Neural progenitor cell (in vitro differentiated cells): Measurements from ENCODE around the gene PNLIPRP1. TPM values are rescaled to one million over a fixed set of nuclear protein-coding genes. Genes with fewer than 3 reads are reported as not detected.
A peak's percentile ranks its signal among the peaks of the same experiment; 100 is the strongest.

Experiments
- DNase-seq: peaks from one replicate; pipeline ENCODE4 v3.0.0-alpha.2; 2016; ENCODE audit warnings: low spot score
- H2AFZ ChIP-seq: fragments of 200-600 bp; sonication (generic); replicated peaks from 2 replicates; pipeline ENCODE4 v1.6.1; 2016; ENCODE audit warnings: antibody characterized with exemption
- H3F3A ChIP-seq: fragments of 200-600 bp; sonication (generic); 2 replicates; pipeline ENCODE4 v1.6.1; 2016; ENCODE audit warnings: antibody characterized with exemption, low read depth
- H3K27ac ChIP-seq: fragments of 200-600 bp; sonication (generic); 2 replicates; pipeline ENCODE4 v1.5.1; 2016; ENCODE audit warnings: mild to moderate bottlenecking
- H3K27me3 ChIP-seq: fragments of 200-600 bp; sonication (generic); 2 replicates; pipeline ENCODE4 v1.6.1; 2016; ENCODE audit warnings: mild to moderate bottlenecking, moderate library complexity
- H3K36me3 ChIP-seq: fragments of 200-600 bp; sonication (generic); 2 replicates; pipeline ENCODE4 v1.5.1; 2016
- H3K4me1 ChIP-seq: fragments of 200-600 bp; sonication (generic); 2 replicates; pipeline ENCODE4 v1.6.1; 2016; ENCODE audit warnings: mixed run types
- H3K4me2 ChIP-seq: fragments of 200-600 bp; sonication (generic); 2 replicates; pipeline ENCODE4 v1.6.1; 2016
- H3K4me3 ChIP-seq: fragments of 200-600 bp; sonication (generic); 2 replicates; pipeline ENCODE4 v1.5.1; 2016
- H3K79me2 ChIP-seq: fragments of 200-600 bp; sonication (generic); 2 replicates; pipeline ENCODE4 v1.6.1; 2016; ENCODE audit warnings: low read depth
- H3K9ac ChIP-seq: fragments of 200-600 bp; sonication (generic); 2 replicates; pipeline ENCODE4 v1.6.1; 2016
- H3K9me3 ChIP-seq: fragments of 200-600 bp; sonication (generic); 2 replicates; pipeline ENCODE4 v1.5.1; 2016; ENCODE audit warnings: low read depth
- H4K20me1 ChIP-seq: fragments of 200-600 bp; sonication (generic); 2 replicates; pipeline ENCODE4 v1.6.1; 2016; ENCODE audit warnings: low read depth
- H3K27ac Mint-ChIP-seq: 3 replicates; pipeline ENCODE4 v1.8.0; 2021; ENCODE audit warnings: mixed read lengths
- H3K27me3 Mint-ChIP-seq: 2 replicates; pipeline ENCODE4 v1.8.0; 2022; ENCODE audit warnings: low read depth, mild to moderate bottlenecking, inconsistent platforms, moderate library complexity, mixed read lengths; ENCODE audit not compliant: insufficient read depth
- H3K36me3 Mint-ChIP-seq: 3 replicates; pipeline ENCODE4 v1.8.0; 2021; ENCODE audit warnings: mixed read lengths
- H3K4me1 Mint-ChIP-seq: 3 replicates; pipeline ENCODE4 v1.8.0; 2021; ENCODE audit warnings: mixed read lengths
- H3K4me3 Mint-ChIP-seq: 3 replicates; pipeline ENCODE4 v1.8.0; 2021; ENCODE audit warnings: mild to moderate bottlenecking, moderate library complexity, mixed read lengths
- H3K9me3 Mint-ChIP-seq: 3 replicates; pipeline ENCODE4 v1.8.0; 2020; ENCODE audit warnings: mixed read lengths
- CTCF ChIP-seq: fragments of 200-600 bp; sonication (generic); IDR thresholded peaks from 2 replicates; pipeline ENCODE4 v1.5.1; 2017; ENCODE audit warnings: antibody characterized with exemption, mild to moderate bottlenecking
- EZH2 ChIP-seq: fragments of 200-600 bp; sonication (generic); IDR thresholded peaks from 2 replicates; pipeline ENCODE4 v1.6.1; 2017; ENCODE audit warnings: antibody characterized with exemption, mild to moderate bottlenecking, moderate library complexity
- EZH2phosphoT487 ChIP-seq: fragments of 200-600 bp; sonication (generic); IDR thresholded peaks from 2 replicates; pipeline ENCODE4 v1.6.1; 2017; ENCODE audit warnings: antibody characterized with exemption
- total RNA-seq: library from RNA; depleted of rRNA; stranded (reverse); fragments of >200 nt; gene quantifications from 2 replicates; pipeline ENCODE4 v1.2.3, GENCODE V29; 2015; ENCODE audit warnings: low replicate concordance

The PNLIPRP1 gene
- total RNA-seq, 1 donor from 2014 or later, result not detected

GRCh38 chr10:116634126-116634975, 43.6 kb downstream of the PNLIPRP1 start:
- Mint-ChIP-seq H3K27ac (no peak overlapping the region), H3K36me3 (no peaks in the 10 kb centered on the region), H3K9me3 (no peaks in the 10 kb centered on the region), H3K4me3 (no peak overlapping the region), H3K4me1 (peaks cover 13% of the 10 kb centered on the region), H3K27me3 (peaks cover 4% of the 10 kb centered on the region)
- H3K27ac ChIP-seq, result no peak overlapping the region
- no peak overlapping the region for H3K9ac ChIP-seq
- H3K4me2 ChIP-seq, result no peak overlapping the region
- peak overlapping the region; percentile 89 for H2AFZ ChIP-seq
- DNase-seq, result no peak
- no peaks in the 10 kb centered on the region for H4K20me1 ChIP-seq
- H3F3A ChIP-seq, result peaks cover 7% of the 10 kb centered on the region
- H3K4me1 ChIP-seq, result peaks cover 23% of the 10 kb centered on the region
- no peak for TF ChIP-seq CTCF
- TF ChIP-seq EZH2, result no peak
- no peak for TF ChIP-seq EZH2phosphoT487
- no peak overlapping the region for H3K4me3 ChIP-seq
- no peaks in the 10 kb centered on the region for H3K79me2 ChIP-seq
- no peaks in the 10 kb centered on the region for H3K36me3 ChIP-seq
- H3K9me3 ChIP-seq, result no peaks in the 10 kb centered on the region
- no peaks in the 10 kb centered on the region for H3K27me3 ChIP-seq

GRCh38 chr10:116636385-116636784, 45.6 kb downstream of the PNLIPRP1 start:
- Histone ChIP-seq H3K79me2 (no peaks in the 10 kb centered on the region), H3K4me2 (no peak overlapping the region), H2AFZ (no peak overlapping the region), H3K27me3 (no peaks in the 10 kb centered on the region), H3F3A (peaks cover 7% of the 10 kb centered on the region), H3K4me1 (peaks cover 18% of the 10 kb centered on the region), H3K9ac (no peak overlapping the region), H4K20me1 (no peaks in the 10 kb centered on the region), H3K4me3 (no peak overlapping the region), H3K27ac (no peak overlapping the region), H3K36me3 (no peaks in the 10 kb centered on the region), H3K9me3 (no peaks in the 10 kb centered on the region)
- TF ChIP-seq EZH2phosphoT487 (no peak), CTCF (no peak), EZH2 (no peak)
- peaks cover 9% of the 10 kb centered on the region for H3K9me3 Mint-ChIP-seq
- H3K4me1 Mint-ChIP-seq, result peaks cover 11% of the 10 kb centered on the region
- H3K4me3 Mint-ChIP-seq, result no peak overlapping the region
- no peak for DNase-seq
- H3K27ac Mint-ChIP-seq, result no peak overlapping the region
- H3K27me3 Mint-ChIP-seq, result peaks cover 2% of the 10 kb centered on the region
- H3K36me3 Mint-ChIP-seq, result no peaks in the 10 kb centered on the region

- H3K9ac ChIP-seq, result no peak overlapping the region
- H3K36me3 ChIP-seq, result no peaks in the 10 kb centered on the region
- H3K27ac ChIP-seq, result no peak overlapping the region
- H3K4me3 ChIP-seq, result no peak overlapping the region
- Mint-ChIP-seq H3K36me3 (no peaks in the 10 kb centered on the region), H3K27me3 (peaks cover 1% of the 10 kb centered on the region), H3K9me3 (peaks cover 9% of the 10 kb centered on the region), H3K4me3 (no peak overlapping the region), H3K27ac (no peak overlapping the region), H3K4me1 (peaks cover 11% of the 10 kb centered on the region)
- no peak overlapping the region for H2AFZ ChIP-seq
- H3K79me2 ChIP-seq, result no peaks in the 10 kb centered on the region
- H3K27me3 ChIP-seq, result no peaks in the 10 kb centered on the region
- no peaks in the 10 kb centered on the region for H3K9me3 ChIP-seq
- H3K4me1 ChIP-seq, result peaks cover 18% of the 10 kb centered on the region
- no peak overlapping the region for H3K4me2 ChIP-seq
- DNase-seq, result no peak
- TF ChIP-seq EZH2phosphoT487 (no peak), EZH2 (no peak), CTCF (no peak)
- no peaks in the 10 kb centered on the region for H4K20me1 ChIP-seq
- H3F3A ChIP-seq, result peaks cover 7% of the 10 kb centered on the region
Measured at GRCh38 chr10:116636976-116637375, 46.2 kb downstream of the PNLIPRP1 start.
